NCI-H1092 (cell line): ENCODE data around the gene ARHGAP33.
A peak's percentile ranks its signal among the peaks of the same experiment; 100 is the strongest.

Source experiments
- DNase-seq: peaks from one replicate; lab custom pipeline; 2025; lab: John Stamatoyannopoulos, UW

Gene ARHGAP33

DNA sequence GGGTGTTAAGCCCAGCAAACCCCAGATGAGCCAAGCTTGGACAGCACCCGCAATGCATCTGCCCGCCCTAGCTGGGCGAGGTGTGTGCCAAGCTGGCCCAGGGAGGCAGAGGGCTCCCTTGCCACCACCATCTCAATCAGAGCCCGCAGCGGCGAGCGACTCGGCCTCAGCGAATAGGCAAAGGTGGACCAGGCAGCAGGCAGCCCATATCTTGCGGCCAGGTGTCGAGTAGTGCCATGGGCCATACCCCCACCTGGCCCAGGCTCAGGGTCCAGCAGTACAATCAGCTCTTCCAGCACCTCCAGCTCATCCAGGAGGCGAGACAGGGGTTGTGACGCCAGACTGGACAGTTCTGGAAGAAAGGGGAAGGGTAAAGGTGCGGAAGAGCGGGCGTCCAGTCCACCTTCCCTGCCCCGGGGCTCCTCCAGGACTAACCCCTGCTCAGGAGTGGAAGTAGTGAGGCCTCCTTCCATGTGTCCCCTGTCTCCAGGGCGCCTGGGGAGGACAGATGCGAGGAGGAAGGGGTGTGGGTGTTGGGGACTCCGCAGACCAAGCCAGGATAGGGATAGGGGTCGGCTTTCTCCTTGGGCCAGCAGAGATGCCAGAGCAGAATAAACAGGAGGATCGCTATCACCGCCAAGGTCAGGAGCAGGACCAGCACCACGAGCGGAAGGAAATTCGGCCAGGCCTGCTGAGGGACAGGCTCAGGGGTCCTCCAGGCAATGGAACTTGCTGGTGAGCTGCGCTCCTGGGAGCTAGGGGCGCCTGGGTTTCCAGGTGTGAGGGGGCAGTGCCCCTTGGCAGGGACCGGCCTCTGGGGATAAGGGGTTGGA is 35.9 kb upstream of the ARHGAP33 start:
- DNase-seq, result no peak

DNA sequence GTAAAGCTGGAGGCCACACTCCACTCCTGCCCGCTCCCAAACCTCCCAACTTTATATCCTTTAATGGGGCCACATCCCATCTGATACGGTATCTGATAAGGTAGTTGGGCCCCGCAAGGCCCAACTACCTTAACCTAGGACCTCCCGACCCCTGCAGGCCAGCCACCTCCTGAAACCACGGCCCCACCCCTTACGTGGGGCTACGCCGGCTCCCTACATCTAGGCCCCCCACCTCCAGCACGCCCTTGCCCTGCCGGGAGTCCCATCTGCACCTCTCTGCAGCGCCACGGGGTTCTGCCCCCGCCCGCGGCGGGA is 35.3 kb upstream of the ARHGAP33 start:
- DNase-seq, result no peak

DNA sequence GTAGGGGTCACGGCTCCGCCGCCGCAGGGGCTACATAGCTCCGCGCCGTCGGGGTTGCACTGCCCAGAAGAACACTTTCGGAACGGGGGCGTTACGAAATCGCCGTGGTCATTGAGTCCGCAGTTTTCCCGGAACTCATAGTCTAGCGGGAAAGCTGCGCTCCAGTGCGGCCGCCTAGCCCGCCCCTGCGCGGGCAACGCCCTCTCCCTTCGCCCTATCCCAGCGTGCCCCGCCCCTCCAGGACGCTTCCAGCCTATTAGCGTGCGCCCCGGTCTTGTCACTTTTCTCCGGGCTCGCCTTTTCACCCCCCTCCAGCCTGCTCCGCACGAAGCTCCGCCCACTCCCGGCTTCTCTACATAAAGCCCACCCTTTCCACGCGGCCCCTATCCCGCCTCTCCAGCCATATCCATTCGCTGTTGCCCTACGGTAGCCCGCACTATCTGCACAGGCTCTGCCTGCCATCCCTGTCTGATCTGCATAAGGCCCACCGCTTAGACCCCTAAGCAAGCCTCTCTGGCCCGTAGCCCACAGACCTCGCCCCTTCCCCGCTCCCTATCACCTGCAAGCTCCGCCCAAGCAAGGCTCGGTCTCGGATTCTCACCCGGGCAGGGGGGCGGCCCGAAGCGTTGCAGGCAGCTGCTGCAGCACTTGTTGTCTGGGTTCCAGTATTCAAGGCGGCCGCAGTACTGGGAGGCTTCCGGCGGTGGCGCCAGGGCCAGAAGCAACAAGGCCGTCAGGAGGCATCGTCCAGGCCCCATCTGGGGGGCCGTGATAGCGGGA is 34.8 kb upstream of the ARHGAP33 start:
- peak; percentile 92 for DNase-seq

DNA sequence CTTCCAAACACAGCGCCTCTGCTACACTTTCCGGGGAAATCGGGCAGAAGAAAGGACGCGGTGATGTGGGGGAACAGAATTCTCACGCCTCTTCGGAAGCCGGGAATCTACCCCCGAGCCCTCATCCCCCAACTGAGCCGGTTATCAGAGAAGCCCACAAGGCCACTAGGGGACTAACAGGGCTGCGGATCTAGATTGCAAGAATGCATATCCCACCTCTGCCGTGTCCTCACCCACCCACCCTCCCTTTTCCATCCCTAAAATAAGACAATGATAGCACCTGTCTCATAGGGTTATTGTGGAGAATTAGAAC is 34.2 kb upstream of the ARHGAP33 start:
- DNase-seq, result no peak

DNA sequence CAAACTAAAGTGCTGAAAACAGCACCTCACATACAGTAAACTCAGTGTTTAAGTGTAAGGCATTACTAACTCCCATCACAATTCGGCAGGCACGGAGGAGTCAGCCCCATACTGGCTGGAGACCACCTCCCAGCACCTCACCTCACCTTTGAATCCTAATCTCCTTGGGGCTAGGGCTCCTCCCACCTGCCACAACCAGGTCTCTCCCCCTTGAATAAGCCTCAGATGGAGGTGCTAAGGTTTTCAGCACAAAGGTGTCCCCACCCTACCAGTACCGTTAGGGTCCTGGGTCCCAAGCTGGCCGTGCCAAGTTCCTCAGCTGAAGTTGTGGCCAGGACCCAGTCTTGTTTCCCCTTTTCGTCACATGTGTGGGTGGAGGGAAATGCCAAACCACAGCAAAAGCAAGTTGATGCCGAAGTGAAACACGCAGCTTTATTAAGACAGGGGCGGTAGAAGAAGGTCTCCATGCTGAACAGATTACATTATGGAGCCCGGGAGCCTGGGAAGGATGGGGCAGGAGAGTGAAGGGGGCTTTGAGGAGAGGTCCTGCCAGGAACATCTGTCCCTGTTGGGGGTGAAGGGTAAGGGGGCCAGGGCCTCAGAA is 33.1 kb upstream of the ARHGAP33 start, which contains the start of gene IGFLR1:
Gene IGFLR1 (minus strand): TSS at position 332 of the 604 bp plus-strand sequence. CDS start 1,272 bp downstream, outside the sequence.
- no peak for DNase-seq

DNA sequence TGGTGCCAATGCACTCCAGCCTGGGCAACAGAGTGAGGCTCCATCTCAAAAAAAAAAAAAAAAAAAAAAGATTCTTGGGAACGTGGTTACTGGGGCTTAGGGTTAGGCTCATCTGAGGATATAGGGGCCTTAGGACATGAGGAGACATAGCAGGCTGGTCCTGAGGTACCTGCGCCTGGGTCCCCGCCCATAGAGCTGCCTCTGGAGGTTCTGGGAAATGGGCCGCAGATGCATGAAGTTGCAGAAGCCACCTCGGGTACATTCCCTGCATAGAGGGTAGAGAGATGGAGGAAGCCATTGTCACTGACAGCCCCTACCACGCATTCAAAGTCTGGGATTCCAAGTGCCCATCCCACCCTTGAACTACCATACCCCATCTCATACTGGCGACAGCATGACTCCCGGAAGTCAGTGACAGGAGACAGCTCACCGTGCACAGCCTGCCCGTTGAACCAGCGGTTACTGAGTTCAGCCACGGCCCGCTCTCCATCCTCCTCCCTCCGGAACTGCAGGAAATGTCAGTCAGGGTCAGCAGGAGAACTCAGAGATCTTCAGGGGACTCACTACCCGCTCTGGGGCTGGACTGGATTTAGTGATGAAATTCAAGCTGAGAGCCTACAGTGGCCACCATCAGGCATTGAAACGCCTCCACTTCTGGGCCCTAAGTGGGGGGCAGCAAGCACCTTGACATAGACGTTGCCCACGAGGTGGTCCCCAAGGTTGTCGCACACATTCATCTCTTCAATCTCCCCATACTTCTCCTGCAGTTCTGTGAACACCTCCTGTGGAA is 31.5 kb upstream of the ARHGAP33 start:
- no peak for DNase-seq

DNA sequence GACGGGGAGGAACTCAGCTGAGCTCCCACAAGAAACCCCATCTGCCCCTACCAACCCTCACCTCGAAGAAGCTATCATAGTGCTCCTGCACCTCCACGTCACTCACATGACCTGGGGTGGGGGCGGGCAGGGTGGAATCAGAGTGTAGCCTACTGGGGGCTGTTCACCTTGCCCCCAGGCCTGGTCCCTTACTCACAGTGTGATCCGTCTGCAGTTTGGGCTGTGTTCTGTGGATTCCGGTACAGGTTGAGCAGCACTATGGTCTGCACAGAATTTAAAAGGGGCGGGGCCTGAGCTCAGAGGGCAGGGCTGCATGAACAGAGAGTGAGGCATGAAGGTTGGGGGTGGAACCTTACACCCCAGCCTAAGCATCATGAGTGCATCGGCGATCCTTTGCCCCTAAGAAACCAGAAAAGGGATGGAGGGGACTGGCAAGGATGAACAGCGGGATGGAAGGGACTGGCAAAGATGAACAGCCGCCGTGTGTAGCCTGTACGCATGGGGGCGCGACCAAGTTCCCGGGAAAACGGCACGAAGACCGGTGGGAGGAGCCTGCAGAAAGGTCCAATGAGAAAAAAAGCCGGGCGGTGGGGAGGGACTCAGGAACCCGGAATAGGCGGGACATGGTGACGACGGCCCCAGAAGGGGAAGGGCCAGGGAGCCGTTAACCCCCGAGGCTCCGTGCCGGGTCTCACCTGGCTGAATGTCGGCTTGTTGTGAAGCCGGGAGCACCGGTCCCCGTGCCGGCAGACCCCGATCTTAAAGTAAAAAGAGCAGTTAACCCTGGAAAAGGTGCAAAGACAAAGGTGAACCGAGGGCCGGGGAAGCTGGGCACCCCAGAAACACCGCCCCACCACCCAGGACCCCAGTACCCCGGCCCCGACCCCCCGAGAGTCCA is 30.7 kb upstream of the ARHGAP33 start:
- DNase-seq, result peak; percentile 90

DNA sequence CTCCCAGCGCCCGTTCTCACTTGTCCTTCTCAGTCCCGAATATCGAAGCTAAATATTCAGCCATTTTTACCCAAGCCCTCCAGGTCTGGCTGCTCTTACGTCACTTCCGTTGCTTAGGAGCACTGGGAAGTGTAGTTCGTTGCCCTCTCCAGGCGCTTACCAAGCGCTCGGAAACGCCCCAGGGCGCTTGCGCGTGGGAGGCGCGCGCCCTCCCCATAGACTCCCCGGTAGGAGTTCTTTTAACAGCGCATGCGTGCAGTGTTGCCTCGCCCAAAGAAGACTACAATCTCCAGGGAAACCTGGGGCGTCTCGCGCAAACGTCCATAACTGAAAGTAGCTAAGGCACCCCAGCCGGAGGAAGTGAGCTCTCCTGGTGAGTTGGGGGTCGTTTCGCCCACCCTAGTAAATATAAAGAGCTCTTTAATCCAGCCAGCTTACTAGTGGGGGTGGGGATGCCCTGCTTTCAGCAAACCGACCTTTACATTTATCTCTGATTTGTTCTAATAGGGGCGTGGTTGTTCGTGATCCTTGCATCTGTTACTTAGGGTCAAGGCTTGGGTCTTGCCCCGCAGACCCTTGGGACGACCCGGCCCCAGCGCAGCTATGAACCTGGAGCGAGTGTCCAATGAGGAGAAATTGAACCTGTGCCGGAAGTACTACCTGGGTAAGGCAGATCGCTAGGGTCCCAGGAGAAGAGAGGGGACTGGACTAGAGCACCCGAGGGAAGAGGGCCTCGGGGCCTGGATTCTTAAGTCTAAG is 29.9 kb upstream of the ARHGAP33 start, which contains the start of the genes PSENEN and U2AF1L4:
Gene PSENEN (plus strand): TSS at position 324 of the 759 bp plus-strand sequence. CDS start 280 bp downstream, at position 604.
Gene U2AF1L4 (minus strand): TSS at position 91 of the 759 bp plus-strand sequence. CDS start 27 bp downstream, at position 64.
- peak; percentile 97 for DNase-seq

DNA sequence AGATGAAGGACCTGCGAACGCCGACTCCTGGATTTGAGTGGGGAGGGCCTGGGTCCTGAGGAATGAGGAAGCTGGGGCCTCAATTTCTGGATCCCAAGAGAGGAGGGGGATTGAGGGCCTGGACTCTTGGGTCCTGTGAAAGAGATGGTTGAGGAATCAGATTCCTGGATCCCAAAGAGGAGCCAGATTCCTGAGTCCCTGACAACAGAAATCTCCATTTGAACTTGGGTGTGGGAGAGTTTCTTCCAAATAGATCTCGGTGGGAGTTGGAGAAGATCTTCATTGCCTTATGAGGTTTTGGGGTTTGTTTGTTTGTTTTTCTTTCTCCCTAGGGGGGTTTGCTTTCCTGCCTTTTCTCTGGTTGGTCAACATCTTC is 29.3 kb upstream of the ARHGAP33 start:
- no peak for DNase-seq

DNA sequence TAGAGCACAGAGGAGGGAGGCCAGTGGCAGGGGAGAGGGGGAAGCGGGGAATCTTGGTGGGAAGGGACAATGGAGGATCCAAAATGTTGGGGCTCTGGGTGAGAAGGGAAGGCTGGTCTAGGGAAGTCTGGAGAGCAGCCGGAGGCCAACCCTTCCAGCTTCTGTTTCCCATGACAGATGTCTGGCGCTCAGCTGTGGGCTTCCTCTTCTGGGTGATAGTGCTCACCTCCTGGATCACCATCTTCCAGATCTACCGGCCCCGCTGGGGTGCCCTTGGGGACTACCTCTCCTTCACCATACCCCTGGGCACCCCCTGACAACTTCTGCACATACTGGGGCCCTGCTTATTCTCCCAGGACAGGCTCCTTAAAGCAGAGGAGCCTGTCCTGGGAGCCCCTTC is 28.8 kb upstream of the ARHGAP33 start:
- no peak for DNase-seq

DNA sequence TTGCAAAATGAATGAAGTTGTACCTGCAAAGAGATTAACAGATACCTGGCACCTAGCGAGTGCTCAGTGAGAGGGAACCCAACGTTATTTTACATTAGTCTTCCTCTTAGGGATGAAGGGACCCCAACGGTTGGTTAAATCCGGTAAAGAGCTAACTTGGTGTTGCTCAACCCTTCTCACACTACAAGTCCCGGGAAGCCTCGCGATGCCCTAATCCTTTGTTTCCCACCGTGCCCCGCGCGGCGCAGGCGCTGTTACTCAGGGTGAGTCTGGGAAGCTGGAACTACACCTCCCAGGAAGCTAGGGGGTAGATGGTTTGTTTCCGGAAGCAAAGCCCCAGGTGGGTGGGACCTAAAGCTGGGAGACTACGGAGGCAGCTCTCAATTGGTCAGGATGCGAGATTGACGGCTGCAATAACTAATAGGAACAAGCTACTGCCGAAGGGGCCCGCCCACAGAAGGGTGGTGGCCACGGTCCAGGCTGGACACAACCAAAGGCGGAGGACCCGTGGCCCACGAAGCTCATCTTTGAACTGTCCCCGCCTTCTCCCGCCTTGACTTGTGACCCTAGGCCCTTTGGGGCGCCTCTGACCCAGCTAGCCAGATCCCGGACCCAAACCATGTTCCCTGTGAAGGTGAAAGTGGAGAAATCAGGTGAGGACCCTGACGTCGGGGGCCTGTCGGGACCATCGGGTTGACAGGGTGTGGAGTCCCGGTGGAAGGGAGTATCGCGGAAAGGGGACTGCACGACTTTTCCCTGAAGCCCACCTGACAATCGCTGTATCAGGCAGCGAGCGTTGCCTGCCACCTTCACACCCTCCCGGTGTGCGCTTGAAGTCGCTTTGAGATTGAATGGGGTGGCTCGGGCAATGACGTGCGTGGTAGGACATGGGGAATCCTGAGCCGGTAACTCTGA is 27.0 kb upstream of the ARHGAP33 start, which contains the start of gene LIN37:
Gene LIN37 (plus strand): TSS at position 471 of the 915 bp plus-strand sequence. CDS start 149 bp downstream, at position 620.
- peak; percentile 95 for DNase-seq

DNA sequence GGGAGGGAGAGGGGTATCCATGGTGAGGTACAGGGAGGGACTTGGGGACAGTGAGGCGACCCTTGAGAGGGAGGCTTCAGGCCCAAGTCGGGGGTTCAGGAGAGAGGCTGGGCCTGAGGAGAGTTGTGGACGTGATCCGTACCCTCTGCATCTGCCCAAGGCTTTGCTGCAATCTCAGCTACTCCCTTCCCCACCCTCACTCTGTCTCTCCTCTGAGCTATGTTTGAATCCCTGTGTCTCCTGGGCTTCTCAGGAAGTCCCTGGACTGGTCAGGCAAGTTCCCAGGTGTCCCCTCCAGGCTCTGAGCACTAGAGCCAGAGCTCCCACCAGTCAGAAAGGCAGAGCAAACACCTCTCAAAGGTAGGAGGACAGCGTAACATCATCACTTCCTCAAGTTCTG is 25.2 kb upstream of the ARHGAP33 start:
- DNase-seq, result no peak

DNA sequence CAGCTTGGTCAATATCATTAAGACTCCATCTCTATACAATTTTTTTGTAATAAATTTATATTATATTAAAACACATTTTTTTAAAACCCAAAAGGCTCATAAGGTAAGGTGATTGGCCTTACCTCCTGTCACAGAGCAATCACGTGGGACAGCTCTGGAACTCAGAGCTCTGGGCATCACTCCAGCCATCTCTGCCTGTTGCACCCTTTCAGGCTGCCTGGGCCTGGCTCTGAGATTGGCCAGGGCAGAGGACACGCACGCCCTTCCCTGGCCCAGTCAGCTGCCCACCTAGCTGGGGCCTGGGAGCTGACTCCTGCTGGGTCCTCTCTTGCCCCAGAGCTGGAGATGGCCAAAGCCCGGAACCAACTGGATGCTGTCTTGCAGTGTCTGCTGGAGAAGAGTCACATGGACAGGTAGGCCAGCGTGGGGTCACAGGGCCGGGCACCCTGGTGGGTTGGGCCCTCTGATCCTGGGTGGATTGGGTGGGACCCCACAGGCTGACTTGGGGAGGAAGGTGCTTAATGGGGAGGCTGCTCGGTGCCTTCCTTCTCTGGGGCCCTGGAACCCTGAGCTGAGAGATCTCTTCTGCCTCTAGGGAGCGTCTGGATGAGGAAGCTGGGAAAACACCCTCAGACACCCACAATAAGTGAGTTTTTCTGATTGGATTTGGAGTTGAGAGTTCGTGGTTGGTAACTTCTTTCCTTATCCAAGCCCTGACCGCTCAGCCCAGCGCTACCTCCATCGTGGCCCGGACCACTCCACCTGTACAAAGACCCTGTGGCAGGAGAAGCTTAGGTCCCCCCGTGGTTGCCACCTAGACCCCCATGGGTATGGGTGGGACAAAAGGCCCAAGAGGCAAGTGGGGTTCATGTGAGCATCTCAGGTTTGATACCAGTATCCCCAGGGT is 23.3 kb upstream of the ARHGAP33 start:
- DNase-seq, result no peak

DNA sequence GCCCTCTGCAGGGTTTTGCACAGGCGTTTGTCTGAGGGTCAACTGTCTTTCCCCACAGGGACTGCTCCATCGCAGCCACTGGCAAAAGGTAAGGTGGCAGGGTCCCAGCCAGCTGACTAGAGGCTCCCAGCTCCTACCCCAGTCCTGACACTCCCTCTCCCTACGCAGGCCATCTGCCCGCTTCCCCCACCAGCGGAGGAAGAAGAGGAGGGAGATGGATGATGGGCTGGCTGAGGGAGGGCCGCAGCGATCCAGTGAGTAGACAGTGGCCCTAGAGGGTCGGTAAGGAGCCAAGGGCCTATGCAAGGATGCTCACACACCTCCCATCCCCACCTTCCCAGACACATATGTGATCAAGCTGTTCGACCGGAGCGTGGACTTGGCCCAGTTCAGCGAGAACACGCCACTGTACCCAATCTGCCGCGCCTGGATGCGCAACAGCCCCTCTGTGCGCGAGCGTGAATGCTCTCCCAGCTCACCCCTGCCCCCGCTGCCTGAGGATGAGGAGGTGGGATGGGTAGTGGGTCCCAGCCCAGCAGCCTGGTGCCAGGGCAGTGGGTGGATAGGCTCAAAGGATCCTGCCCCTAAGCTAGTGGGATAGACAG is 22.5 kb upstream of the ARHGAP33 start:
- no peak for DNase-seq

DNA sequence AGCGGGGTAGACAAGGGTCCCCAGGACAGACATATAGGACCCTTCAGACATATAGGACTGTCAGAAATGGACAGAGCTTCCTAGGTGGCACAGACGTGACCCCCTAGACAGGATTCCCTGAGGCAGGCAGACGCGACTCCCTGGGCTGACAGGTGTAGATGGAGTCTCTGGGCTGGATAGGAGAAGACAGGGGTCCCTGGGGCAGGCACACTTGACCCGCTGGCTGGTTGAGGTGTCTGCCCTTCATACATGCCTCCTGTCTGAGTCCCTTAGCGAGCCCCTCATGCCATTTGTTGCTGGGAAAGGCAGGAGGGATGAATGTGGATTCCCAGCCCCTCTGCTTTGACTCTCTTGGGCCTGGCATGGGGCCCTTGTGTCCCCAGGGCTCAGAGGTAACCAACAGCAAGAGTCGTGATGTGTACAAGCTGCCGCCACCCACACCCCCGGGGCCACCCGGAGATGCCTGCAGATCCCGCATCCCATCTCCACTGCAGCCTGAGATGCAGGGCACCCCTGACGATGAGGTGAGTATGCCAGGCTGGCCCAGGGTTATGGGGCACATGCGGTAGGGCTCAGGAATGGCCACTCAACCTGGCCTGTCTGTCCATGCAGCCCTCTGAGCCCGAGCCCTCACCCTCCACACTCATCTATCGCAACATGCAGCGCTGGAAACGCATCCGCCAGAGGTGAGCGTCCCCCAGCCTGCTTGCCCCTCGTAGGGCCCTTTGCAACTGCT is 21.6 kb upstream of the ARHGAP33 start:
- no peak for DNase-seq

DNA sequence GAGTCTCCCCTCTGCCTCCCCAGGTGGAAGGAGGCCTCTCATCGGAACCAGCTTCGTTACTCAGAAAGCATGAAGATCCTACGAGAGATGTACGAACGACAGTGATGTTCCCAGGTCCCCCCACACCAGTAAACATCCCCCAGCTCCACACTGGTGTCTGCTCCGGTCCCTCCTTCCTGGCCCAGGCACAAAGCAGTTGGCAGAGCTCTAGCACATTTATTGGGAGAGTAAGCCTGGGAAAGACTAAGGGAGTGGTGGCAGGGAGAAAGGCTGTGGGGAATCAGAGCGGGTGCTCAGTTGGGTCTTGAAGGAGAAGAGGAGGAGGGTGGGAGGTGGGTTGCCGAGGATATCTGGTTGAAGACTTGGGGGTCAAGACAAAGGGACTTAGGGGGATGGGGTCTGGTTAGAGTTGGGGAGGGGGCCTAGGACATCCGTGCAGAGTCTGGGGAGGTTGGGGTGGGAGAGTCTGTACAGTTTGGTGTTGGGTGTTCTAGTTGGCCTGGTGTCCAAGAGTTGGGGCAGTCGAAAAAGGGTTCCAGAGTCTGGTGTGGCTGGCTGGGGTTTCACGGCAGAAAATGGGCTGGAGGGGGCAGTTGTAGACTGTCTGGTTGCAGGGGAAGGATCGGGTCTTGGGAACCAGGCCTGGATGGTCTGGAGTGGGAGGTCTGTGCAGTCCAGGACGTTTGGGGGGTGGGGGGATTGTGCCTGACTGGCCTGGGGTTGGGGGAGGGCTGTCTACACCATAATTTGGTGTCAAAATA is 20.8 kb upstream of the ARHGAP33 start:
- no peak for DNase-seq
